ENCODE measurements around the gene PLXDC1. TPM values are rescaled to one million over a fixed set of nuclear protein-coding genes. Genes with fewer than 3 reads are reported as not detected.

The PLXDC1 gene
- total RNA-seq, 1 experiment from 2014 or later, result not detected

GRCh38 chr17:39196241-39196807 is 44.9 kb upstream of the PLXDC1 start:
- Histone ChIP-seq H3K9me2 (replicated peaks; ENCODE audit: insufficient read depth, low read length) (no peaks in the 10 kb centered on the region), H3K27me3 (ENCODE audit: low read length) (no peaks in the 10 kb centered on the region), H3K36me3 (ENCODE audit: insufficient read depth, low read length) (peaks cover 19% of the 10 kb centered on the region), H2AFZ (ENCODE audit: low read length) (no peak overlapping the region), H3K27ac (ENCODE audit: low read length) (peak overlapping the region; percentile 64), H3K4me3 (ENCODE audit: low read length) (peak overlapping the region; percentile 77), H3K4me1 (ENCODE audit: low read length) (peaks cover 58% of the 10 kb centered on the region), H3K9me3 (ENCODE audit: low read length) (no peaks in the 10 kb centered on the region), H3K9ac (ENCODE audit: low read length) (peak overlapping the region; percentile 90), H3K79me2 (ENCODE audit: low read length) (peaks cover 54% of the 10 kb centered on the region), H4K20me1 (ENCODE audit: insufficient read depth, low read depth, low read length) (peaks cover 13% of the 10 kb centered on the region; the same call in 1 of the 2 replicates), H3K4me2 (ENCODE audit: low read depth, low read length, poor library complexity, severe bottlenecking) (peak overlapping the region; percentile 97)
- DNase-seq, result no peak

DNA sequence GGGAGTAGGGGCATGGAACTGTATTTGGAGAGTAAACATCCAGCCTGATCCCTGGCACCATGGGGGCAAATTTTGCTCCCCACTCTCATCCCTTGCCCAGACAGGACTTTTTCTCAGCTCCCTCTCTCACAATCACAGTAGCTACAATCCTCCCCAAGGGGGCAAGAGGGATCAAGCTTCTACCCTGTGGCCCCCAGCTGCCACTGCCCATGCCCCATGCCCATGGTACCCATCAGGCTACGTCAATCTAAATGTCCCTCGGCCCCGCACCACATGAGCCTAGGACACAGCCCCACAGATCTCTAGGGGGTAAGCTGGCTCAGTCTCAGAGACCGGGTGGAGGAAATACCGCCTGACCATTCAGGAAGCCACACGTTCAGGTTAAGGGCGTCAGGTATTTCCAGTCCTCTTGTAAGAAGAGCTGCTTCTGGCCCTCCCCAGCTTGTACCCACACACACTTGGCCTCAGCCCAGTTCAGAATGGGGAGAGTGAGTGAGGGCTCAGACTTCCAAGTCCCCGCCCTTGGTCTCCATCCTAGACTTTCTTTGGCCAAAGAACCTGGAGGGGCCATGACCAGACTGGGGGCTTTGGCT is 44.2 kb upstream of the PLXDC1 start:
- H3K27ac ChIP-seq (ENCODE audit: low read length), result peak overlapping the region; percentile 64
- H3K9ac ChIP-seq (ENCODE audit: low read length), result peak overlapping the region; percentile 90
- H4K20me1 ChIP-seq (ENCODE audit: insufficient read depth, low read depth, low read length), result peaks cover 8% of the 10 kb centered on the region; the same call in 1 of the 2 replicates
- H3K27me3 ChIP-seq (ENCODE audit: low read length), result no peaks in the 10 kb centered on the region
- DNase-seq, result no peak
- H3K4me3 ChIP-seq (ENCODE audit: low read length), result peak overlapping the region; percentile 77
- H3K79me2 ChIP-seq (ENCODE audit: low read length), result peaks cover 48% of the 10 kb centered on the region
- H3K9me2 ChIP-seq (replicated peaks; ENCODE audit: insufficient read depth, low read length), result no peaks in the 10 kb centered on the region
- no peak overlapping the region for H2AFZ ChIP-seq (ENCODE audit: low read length)
- H3K4me1 ChIP-seq (ENCODE audit: low read length), result peaks cover 52% of the 10 kb centered on the region
- peaks cover 16% of the 10 kb centered on the region for H3K36me3 ChIP-seq (ENCODE audit: insufficient read depth, low read length)
- no peaks in the 10 kb centered on the region for H3K9me3 ChIP-seq (ENCODE audit: low read length)
- H3K4me2 ChIP-seq (ENCODE audit: low read depth, low read length, poor library complexity, severe bottlenecking), result peak overlapping the region; percentile 97

- Histone ChIP-seq H3K9me3 (ENCODE audit: low read length) (no peaks in the 10 kb centered on the region), H2AFZ (ENCODE audit: low read length) (no peak overlapping the region), H3K27me3 (ENCODE audit: low read length) (no peaks in the 10 kb centered on the region), H3K27ac (ENCODE audit: low read length) (peak overlapping the region; percentile 64; the same call in 1 of the 2 replicates), H3K4me1 (ENCODE audit: low read length) (peaks cover 52% of the 10 kb centered on the region), H3K9ac (ENCODE audit: low read length) (peak overlapping the region; percentile 90), H3K79me2 (ENCODE audit: low read length) (peaks cover 42% of the 10 kb centered on the region), H3K36me3 (ENCODE audit: insufficient read depth, low read length) (peaks cover 15% of the 10 kb centered on the region), H4K20me1 (ENCODE audit: insufficient read depth, low read depth, low read length) (peaks cover 8% of the 10 kb centered on the region; the same call in 1 of the 2 replicates), H3K4me2 (ENCODE audit: low read depth, low read length, poor library complexity, severe bottlenecking) (peak overlapping the region; percentile 97), H3K9me2 (replicated peaks; ENCODE audit: insufficient read depth, low read length) (no peaks in the 10 kb centered on the region), H3K4me3 (ENCODE audit: low read length) (no peak overlapping the region)
- DNase-seq, result no peak
Measured at GRCh38 chr17:39194985-39195524, 43.6 kb upstream of the PLXDC1 start.

GRCh38 chr17:39194089-39194984 is 42.9 kb upstream of the PLXDC1 start:
- Histone ChIP-seq H3K4me1 (ENCODE audit: low read length) (peaks cover 49% of the 10 kb centered on the region), H3K9me3 (ENCODE audit: low read length) (no peaks in the 10 kb centered on the region), H4K20me1 (ENCODE audit: insufficient read depth, low read depth, low read length) (peaks cover 8% of the 10 kb centered on the region; the same call in 1 of the 2 replicates), H3K36me3 (ENCODE audit: insufficient read depth, low read length) (peaks cover 15% of the 10 kb centered on the region), H3K27me3 (ENCODE audit: low read length) (no peaks in the 10 kb centered on the region), H3K4me3 (ENCODE audit: low read length) (no peak overlapping the region), H3K9me2 (replicated peaks; ENCODE audit: insufficient read depth, low read length) (no peaks in the 10 kb centered on the region), H3K4me2 (ENCODE audit: low read depth, low read length, poor library complexity, severe bottlenecking) (peak overlapping the region; percentile 97), H2AFZ (ENCODE audit: low read length) (no peak overlapping the region), H3K27ac (ENCODE audit: low read length) (no peak overlapping the region), H3K9ac (ENCODE audit: low read length) (no peak overlapping the region), H3K79me2 (ENCODE audit: low read length) (peaks cover 42% of the 10 kb centered on the region)
- no peak for DNase-seq

DNA sequence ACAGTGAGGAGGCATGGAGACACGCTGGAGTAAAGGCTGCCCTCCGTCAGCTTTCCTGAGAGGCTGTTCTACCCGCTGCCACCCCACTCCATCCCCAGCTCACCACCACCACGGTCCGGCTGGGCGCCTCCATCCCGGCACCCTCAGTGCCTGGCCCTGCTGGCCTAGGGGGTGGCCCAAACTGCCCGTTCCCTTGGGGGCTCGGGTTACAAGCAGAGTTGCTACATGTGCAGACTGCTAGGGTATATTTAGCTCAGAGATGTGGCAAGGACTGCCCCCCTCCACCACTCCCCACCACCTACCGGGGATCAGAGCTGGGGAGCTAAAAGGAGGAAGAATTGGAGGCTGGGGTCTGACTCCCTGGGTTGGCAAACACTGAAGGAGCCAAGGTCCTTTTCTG is 41.9 kb upstream of the PLXDC1 start:
- H3K4me2 ChIP-seq (ENCODE audit: low read depth, low read length, poor library complexity, severe bottlenecking), result no peak overlapping the region
- peaks cover 8% of the 10 kb centered on the region; the same call in 1 of the 2 replicates for H4K20me1 ChIP-seq (ENCODE audit: insufficient read depth, low read depth, low read length)
- peaks cover 15% of the 10 kb centered on the region for H3K36me3 ChIP-seq (ENCODE audit: insufficient read depth, low read length)
- H3K79me2 ChIP-seq (ENCODE audit: low read length), result peaks cover 42% of the 10 kb centered on the region
- no peaks in the 10 kb centered on the region for H3K9me2 ChIP-seq (replicated peaks; ENCODE audit: insufficient read depth, low read length)
- H3K9me3 ChIP-seq (ENCODE audit: low read length), result no peaks in the 10 kb centered on the region
- no peak overlapping the region for H3K4me3 ChIP-seq (ENCODE audit: low read length)
- H3K9ac ChIP-seq (ENCODE audit: low read length), result no peak overlapping the region
- H3K27me3 ChIP-seq (ENCODE audit: low read length), result no peaks in the 10 kb centered on the region
- H3K27ac ChIP-seq (ENCODE audit: low read length), result no peak overlapping the region
- no peak for DNase-seq
- H2AFZ ChIP-seq (ENCODE audit: low read length), result no peak overlapping the region
- peaks cover 39% of the 10 kb centered on the region for H3K4me1 ChIP-seq (ENCODE audit: low read length)

GRCh38 chr17:39192901-39193300 is 41.5 kb upstream of the PLXDC1 start:
- H3K4me1 ChIP-seq (ENCODE audit: low read length), result peaks cover 34% of the 10 kb centered on the region
- H4K20me1 ChIP-seq (ENCODE audit: insufficient read depth, low read depth, low read length), result peaks cover 8% of the 10 kb centered on the region; the same call in 1 of the 2 replicates
- no peaks in the 10 kb centered on the region for H3K9me3 ChIP-seq (ENCODE audit: low read length)
- no peak overlapping the region for H3K27ac ChIP-seq (ENCODE audit: low read length)
- H3K9me2 ChIP-seq (replicated peaks; ENCODE audit: insufficient read depth, low read length), result no peaks in the 10 kb centered on the region
- no peak overlapping the region for H3K4me2 ChIP-seq (ENCODE audit: low read depth, low read length, poor library complexity, severe bottlenecking)
- peaks cover 15% of the 10 kb centered on the region for H3K36me3 ChIP-seq (ENCODE audit: insufficient read depth, low read length)
- H3K4me3 ChIP-seq (ENCODE audit: low read length), result no peak overlapping the region
- peaks cover 42% of the 10 kb centered on the region for H3K79me2 ChIP-seq (ENCODE audit: low read length)
- no peaks in the 10 kb centered on the region for H3K27me3 ChIP-seq (ENCODE audit: low read length)
- no peak overlapping the region for H2AFZ ChIP-seq (ENCODE audit: low read length)
- H3K9ac ChIP-seq (ENCODE audit: low read length), result no peak overlapping the region
- DNase-seq, result no peak

DNA sequence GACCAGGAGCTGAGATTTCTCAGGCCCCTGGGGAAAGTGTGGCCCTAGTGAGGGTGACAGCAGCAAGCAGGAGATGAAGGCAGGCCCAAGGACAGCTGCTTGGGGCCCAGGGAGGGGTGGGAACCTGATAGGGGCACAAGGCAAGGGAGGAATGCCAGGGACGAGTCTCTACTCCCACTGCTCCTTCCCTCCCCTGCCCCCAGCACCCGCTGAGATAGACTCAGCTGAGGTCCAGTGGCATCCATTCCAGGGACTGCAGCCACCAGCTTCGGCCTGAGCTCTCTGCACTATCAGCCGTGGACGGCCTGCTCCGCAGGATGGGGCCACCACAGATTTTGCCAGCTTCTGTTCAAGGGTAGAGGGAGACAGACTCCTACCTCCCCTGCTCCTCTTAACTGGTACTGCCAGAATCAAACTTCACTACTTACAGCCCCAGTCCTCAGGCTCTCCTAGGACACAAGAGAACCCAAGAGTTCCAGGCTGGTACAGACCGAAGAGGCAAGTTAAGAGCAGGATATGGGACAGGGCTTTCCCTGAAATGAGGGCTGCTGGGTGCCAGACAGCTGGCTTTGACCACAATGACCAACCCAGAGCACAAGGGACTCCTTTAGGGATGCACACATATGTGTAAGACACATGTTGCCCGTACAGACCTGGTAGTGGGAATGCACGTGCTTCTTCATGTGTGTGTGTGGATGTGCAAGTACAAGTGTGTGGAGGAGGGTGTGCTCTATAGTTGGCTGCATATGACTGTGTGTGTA is 40.5 kb upstream of the PLXDC1 start:
- Histone ChIP-seq H3K9ac (ENCODE audit: low read length) (no peak overlapping the region), H3K4me1 (ENCODE audit: low read length) (peaks cover 33% of the 10 kb centered on the region), H3K27ac (ENCODE audit: low read length) (no peak overlapping the region)

More for the DNA sequence above, 40.5 kb upstream of the PLXDC1 start:
- no peaks in the 10 kb centered on the region for H3K9me2 ChIP-seq (replicated peaks; ENCODE audit: insufficient read depth, low read length)
- no peaks in the 10 kb centered on the region for H3K9me3 ChIP-seq (ENCODE audit: low read length)
- no peak for DNase-seq
- H3K27me3 ChIP-seq (ENCODE audit: low read length), result no peaks in the 10 kb centered on the region
- H3K36me3 ChIP-seq (ENCODE audit: insufficient read depth, low read length), result peaks cover 19% of the 10 kb centered on the region
- no peak overlapping the region for H2AFZ ChIP-seq (ENCODE audit: low read length)
- H3K4me2 ChIP-seq (ENCODE audit: low read depth, low read length, poor library complexity, severe bottlenecking), result no peak overlapping the region
- peaks cover 38% of the 10 kb centered on the region for H3K79me2 ChIP-seq (ENCODE audit: low read length)
- no peak overlapping the region for H3K4me3 ChIP-seq (ENCODE audit: low read length)
- H4K20me1 ChIP-seq (ENCODE audit: insufficient read depth, low read depth, low read length), result peaks cover 8% of the 10 kb centered on the region; the same call in 1 of the 2 replicates

Data from Karpas-422 (cell line).